Heart left ventricle (tissue), 13 donors: ENCODE measurements around the gene ITPR3.

Experiments
- POLR2A ChIP-seq, 2 donors: fragments of 450-650 bp; IDR thresholded peaks; one replicate each; pipeline ENCODE4 v1.6.1; 2017; ENCODE audit warnings: antibody characterized with exemption in 2 of 2, mild to moderate bottlenecking in 2 of 2, moderate library complexity in 2 of 2
- TF ChIP-seq, protein P1 (sequence below), 12 donors: fragments of 200-600 bp; sonication (generic) in 4 of 12; IDR thresholded peaks; one replicate each; pipeline versions ENCODE4 v1.5.0 to v1.8.0; 2018 to 2022; ENCODE audit warnings: antibody characterized with exemption in 12 of 12, mild to moderate bottlenecking in 5 of 12
- donor health status: ischemic (EF 13 %, LVEDD 7.1; RV severe dilation, severe dysfunction).
- donor health status: DM: no; HTN: yes; CAD: no.
- donor health status: DM: no; HTN: no; CAD: no.
- donor health status: ischemic (EF 25% LVEDD 6.9; RV normal size, moderate dysfunction).
- donor health status: ischemic (EF 25% LVEDD 5.7; RV mildly dilated, moderate dysfunction).
- donor health status: ischemic (EF 35%, LVEDD 5.7; RV mildly dilated, moderate dysfunction).
- donor health status: nonischemic (EF 11% LVEDD 7.7; RV severe dilation, severe dysfunction).
- donor health status: DM: yes; HTN: yes; CAD: no.
- donor health status: PGD.
- donor health status: ischemic (EF 29% LVEDD 5.4; RV normal size, mild dysfunction).
- donor health status: nonischemic (EF 23%, LVEDD 6.1; RV moderate dilation, normal function).

DNA sequence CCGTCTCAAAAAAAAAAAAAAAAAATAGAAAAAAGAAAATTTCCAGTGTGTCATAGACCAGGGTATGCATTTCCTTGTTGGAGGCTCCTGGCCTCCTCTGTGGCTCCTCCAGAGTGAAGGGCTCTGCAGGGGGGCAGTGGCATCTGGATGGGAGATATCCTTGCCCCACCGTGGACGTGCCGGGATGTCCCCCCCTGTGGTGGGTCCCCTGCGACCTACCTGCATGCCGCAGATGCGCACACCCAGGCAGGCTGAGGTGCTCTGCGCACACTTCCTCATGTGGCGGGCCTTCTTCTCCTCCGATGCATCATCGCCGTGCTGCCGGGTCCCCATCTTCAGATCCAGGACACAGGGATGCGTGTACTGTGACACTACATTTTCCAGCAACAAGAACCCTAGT, 104.1 kb downstream of the ITPR3 start:
- TF ChIP-seq, protein P1, sequence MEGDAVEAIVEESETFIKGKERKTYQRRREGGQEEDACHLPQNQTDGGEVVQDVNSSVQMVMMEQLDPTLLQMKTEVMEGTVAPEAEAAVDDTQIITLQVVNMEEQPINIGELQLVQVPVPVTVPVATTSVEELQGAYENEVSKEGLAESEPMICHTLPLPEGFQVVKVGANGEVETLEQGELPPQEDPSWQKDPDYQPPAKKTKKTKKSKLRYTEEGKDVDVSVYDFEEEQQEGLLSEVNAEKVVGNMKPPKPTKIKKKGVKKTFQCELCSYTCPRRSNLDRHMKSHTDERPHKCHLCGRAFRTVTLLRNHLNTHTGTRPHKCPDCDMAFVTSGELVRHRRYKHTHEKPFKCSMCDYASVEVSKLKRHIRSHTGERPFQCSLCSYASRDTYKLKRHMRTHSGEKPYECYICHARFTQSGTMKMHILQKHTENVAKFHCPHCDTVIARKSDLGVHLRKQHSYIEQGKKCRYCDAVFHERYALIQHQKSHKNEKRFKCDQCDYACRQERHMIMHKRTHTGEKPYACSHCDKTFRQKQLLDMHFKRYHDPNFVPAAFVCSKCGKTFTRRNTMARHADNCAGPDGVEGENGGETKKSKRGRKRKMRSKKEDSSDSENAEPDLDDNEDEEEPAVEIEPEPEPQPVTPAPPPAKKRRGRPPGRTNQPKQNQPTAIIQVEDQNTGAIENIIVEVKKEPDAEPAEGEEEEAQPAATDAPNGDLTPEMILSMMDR (IDR thresholded peaks at IDR 0.05): no peak
- TF ChIP-seq POLR2A (IDR thresholded peaks at IDR 0.05): no peak
